ENCODE results near the gene IQCE.

The IQCE gene

DNA sequence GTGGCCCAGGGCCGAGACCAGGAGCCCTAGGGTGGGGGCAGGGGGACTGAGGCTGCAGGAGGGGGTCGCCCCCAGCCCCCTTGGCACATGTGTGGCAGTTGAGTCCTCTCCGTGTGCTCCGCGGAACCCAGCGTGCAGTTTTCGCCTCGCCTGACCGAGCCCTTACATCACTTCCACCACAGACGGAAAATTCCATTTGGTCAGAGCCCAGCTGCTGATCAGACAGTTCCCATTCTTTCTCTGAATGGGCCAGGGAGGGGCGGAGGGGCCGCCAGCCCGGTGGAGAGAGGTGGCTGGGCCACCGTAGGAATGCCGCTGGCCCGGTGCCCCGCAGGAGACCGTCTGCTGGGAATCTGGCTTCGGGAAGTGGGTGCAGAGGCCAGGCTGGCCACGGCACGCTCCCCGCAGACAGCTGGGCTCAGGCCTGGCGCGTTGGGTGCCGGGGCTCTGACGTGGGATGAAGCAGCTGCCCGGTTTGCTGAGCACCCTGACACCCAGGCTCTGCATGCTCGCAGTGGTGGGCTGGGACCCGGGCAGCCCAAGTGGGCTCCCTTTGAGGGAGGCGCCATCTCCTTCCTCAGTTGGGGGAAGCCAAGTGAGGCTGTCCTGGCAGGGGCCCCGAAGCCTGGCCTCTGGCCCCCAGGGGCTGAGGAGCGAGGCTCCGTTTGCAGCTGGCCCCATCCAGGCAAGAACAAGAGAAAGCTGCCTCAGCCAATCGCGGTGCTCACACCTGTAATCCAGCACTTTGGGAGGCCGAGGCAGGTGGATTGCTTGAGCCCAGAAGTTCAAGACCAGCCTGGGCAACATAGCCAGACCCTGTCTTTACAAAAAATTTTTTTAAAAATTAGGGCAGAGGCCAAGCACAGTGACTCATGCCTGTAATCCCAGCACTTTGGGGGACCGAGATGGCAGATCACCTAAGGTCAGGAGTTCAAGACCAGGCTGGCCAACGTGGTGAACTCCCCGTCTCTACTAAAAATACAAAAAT is 82.9 kb downstream of the IQCE start:
- peak in 49 of 51 donors; percentile 13 to 91 (median 72) for DNase-seq

DNA sequence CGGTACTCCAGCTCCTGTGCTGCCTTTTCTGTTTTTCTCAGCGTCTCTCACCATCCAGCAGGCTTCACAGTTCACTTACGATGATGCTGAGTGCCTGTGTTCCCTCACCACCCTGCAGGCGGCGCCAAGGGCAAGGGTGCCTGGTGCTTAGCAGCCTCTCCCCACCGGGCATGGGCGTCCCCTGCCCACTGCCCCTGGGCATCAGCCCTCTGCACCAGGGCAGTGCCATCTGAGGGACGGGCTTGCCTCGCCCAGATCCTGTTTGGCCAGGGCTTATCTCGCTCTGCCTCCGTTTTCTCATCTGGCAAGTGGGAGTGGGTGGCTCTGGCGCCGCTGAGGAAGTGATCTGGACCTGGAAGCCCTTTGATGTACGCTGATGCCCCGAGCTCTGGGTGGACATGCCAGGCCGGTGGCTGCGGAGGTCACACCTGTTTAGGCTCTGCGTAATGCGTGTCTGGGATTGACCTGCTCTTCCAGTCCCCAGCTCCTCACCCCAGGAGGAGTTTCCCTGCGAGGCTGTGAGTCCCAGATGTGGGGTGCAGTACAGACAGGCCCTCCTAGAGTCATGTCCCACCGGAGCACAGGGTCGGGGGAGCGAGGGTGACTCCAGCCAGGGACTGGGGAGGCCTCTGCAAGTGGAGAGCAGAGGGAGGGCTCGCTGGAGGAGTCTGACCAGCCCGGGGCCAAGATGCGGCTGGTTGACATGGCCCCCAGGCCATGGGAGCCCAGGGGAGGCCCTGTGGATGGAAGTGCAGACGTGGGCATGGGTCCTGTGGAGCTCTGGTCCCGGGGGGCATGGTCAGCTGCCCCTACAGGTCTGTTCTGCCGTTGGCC is 84.8 kb downstream of the IQCE start:
- DNase-seq = no peak

DNA sequence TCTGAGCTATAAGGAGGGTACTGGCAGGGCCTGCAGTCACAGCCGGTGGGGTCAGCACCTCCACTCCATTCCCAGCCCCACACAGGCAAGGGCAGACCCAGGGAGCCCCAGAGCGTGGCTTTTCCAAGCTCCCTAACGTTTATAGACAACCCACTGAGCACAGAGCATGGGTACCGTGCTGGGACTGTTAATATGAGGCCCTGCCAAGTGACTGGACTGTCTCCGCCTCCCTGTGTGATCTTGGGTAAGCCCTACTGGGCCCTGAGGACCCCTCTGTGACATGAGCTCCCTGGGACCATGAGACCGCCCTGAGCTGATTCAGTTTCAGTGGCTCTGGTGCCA is 85.4 kb downstream of the IQCE start:
- DNase-seq = no peak

DNA sequence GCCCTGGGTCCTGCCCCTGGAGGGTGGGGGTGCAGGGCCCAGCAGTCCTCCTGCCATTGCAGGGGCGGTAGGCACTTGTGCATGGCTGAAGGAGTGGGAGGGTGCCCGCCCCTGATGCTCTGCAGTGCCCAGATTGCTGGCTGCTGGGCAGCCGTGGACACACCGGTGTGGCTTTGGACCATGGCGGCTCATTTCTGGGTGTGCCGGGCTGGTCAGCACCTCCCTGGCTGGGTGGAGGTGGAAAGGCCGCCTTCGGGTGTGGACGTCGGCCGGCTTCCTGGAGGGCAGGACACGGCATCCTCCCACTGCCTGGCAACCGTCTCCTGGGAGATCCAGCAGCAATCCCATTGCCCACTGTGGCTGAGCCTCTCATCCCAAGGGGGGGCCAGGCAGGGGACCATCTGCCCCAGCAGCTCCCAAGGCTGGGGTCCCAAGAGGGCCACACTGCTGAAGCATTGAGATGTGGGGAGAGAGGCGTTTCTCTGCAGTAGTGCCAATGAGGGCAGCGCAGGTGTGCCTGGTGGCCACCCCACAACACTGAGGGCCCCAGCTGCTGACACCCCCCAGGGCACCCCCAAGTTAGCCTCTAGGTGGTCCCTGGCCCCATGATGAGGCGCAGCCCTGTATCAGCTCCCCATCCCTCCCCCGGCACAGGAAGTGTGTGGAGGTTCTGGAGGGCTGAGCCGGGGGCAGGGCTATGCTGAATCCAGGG is 85.9 kb downstream of the IQCE start:
- peak in 1 of 51 donors; percentile 17 for DNase-seq

DNA sequence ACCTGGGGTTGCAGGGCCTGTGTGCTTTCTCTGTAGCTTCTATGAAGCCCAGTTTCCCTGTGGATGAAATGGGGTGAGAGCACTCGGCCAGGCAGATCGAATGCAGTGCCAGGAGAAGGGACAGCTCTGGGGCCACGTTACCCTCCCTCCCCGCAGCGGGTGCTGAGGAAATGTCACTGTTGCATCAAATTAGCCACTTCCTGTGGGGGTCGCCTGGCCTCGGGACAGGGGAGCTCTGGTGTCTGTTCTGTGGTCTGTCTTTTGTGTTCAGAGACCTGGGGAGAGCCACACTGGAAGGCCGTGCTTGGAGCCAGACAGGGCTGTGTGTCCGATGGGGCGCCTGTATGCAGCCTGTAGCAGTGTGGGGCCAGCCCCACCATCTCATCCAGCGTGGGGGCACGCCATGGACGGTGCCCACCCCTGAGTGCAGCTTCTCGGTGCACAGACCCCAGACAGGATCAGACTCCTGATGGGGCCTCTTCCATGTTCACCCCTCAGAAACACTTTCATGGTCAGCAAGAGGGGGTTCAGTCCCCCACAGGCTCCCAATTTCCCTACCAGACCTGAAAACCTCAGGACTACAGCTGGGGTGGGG is 86.6 kb downstream of the IQCE start:
- no peak for DNase-seq

DNA sequence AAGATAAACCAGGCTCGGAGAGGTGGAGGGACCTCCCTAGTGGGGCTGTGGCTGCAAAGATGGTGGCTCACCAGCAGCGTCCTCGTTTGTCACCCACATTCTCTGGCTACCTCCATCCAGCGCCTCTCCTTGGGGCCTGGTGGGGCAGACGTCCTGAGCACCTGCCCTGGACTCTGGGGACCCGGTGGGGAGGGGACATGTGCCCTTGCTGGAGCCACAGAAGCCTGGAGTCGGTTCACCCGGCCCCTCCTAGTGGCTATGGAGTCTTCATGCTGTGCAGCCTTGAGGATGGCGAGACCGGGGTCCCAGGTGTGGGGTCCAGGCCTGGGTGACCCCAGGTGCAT is 87.5 kb downstream of the IQCE start:
- no peak for DNase-seq

DNA sequence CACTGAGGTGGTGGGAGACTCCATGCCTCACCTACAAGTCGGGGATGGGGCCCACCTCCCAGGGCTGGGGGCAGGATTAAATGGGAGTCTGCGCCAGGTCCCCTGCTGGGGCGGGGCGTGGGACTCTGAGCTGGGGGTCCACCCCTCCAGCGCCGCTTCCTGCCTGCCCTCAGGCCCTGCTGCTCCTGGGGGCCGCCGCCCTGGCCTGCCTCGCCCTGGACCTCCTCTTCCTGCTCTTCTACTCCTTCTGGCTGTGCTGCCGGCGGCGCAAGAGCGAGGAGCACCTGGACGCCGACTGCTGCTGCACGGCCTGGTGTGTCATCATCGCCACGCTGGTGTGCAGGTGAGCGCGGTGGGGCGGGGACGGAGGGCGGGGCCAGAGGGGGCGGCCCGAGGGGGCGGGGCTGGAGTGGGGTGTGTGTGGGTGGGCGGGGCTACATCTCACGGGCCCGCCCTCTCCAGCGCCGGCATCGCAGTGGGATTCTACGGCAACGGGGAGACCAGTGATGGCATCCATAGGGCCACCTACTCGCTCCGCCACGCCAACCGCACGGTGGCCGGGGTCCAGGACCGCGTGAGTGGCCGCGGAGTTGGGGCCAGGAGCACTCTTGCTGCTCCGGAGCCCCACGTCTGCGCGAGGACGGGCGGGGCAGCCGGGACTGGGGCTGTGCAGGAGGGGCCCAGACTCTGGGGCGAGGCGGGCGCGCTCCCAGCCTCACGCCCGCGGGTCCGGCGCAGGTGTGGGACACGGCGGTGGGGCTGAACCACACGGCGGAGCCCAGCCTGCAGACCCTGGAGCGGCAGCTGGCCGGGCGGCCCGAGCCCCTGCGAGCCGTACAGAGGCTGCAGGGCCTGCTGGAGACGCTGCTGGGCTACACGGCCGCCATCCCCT is 88.1 kb downstream of the IQCE start:
- no peak for DNase-seq

DNA sequence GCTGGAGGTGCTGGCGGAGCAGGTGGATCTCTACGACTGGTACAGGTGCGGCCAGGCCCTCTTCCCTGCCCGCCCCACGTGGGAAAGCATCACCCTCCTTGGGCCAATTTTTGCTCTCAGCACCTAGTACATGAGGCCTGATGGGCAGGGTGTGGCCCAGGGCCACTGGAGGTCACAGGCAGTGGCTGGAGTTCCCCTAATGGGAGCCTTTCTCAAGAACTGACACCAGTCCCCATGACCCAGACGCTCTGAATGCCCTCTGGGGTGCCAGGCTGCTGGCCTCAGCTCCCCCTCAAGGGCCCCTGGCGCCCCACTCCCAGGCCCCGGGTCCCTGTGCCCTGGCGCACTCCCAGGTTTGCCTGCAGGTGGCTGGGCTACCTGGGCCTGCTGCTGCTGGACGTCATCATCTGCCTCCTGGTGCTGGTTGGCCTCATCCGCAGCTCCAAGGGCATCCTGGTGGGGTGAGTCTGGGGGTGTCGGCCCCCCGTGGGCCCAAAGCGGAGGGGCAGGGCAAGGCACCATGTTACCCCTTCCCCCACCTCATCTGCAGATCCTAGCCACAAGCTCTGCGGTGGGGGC is 88.9 kb downstream of the IQCE start:
- no peak for DNase-seq

DNA sequence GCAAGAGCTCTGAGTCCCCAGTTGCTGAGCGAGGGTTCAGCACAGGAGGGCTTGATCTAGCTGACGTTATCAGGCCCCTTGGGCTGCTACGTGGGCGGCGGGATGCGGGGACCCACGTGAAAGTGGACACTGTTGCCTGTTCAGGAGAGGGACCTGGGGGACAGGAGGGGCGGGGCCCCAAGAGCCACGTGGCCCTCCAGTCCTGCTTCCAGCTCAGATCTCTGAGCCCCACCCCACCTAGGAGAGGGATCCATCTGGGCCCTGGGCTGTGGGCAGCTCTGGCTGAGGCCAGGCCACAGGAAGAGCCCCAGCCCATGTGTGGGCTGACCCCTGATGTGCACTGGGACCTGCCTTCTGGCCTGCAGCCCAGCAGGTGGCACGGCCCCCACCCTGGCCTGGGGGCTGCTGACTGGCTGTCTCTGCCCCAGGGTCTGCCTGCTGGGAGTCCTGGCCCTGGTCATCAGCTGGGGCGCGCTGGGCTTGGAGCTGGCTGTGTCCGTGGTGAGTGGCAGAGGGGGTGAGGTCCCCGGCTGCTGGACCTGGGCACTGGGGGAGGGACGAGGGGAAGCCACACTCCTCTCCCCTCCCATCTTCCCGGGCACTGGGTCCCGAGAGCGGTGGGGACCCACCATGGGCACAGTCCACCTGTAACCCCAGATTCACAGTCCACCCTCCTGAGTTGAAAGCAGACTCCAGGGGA is 90.5 kb downstream of the IQCE start:
- DNase-seq = no peak

DNA sequence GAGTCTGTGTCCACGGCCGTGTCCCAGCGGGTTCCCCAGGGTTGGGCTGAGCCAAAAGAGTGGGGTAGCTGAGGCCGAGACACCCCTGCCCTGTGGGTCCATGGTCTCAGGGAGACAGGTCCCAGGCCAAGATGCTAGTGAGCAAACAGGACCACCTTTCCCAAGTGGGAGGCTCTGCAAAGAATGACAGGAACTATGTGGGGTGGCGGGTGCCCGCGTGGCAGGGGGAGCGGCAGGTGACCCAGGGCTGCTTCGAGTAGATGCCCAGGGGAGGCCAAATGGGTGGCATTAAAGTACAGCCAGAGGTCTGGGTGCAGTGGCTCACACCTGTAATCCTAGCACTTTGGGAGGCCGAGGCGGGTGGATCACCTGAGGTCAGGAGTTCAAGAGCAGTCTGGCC is 91.2 kb downstream of the IQCE start:
- DNase-seq = no peak

DNA sequence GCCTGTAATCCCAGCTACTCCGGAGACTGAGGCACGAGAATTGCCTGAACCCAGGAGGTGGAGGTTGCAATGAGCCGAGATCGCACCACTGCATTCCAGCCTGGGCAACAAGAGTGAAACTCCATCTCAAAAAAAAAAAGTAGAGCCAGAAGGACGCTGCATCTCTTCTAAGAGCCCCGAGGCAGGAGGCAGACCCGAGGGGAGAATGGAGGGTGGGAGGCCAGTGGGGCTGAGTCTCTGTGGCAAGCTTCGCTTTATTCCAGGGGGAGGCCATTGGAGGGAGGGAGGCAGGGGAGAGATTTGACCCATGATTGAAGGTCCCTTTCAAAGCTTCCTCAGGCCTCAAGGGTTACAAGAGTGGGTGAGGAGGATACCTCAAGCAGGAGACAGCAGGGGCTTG is 91.7 kb downstream of the IQCE start:
- no peak for DNase-seq

DNA sequence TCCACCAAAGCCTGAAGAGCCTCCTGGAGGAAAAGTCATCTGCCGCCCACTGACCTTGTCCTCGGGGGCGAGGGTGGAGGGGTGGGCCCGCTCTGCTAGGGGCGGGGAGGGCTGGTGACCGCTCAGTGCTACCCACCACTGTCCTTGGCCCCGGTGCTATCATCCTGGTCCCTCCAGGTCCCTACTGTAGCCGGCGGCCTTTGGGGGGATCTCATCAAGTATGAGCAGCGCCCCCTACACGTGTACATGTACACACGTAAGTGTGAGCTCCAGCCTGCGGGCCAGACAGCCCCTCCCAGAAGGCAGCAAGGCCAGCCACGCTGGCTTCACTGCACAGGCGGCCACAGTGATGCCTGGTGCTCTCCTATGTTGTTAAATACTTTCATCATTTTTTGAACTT is 92.6 kb downstream of the IQCE start:
- DNase-seq = no peak

DNA sequence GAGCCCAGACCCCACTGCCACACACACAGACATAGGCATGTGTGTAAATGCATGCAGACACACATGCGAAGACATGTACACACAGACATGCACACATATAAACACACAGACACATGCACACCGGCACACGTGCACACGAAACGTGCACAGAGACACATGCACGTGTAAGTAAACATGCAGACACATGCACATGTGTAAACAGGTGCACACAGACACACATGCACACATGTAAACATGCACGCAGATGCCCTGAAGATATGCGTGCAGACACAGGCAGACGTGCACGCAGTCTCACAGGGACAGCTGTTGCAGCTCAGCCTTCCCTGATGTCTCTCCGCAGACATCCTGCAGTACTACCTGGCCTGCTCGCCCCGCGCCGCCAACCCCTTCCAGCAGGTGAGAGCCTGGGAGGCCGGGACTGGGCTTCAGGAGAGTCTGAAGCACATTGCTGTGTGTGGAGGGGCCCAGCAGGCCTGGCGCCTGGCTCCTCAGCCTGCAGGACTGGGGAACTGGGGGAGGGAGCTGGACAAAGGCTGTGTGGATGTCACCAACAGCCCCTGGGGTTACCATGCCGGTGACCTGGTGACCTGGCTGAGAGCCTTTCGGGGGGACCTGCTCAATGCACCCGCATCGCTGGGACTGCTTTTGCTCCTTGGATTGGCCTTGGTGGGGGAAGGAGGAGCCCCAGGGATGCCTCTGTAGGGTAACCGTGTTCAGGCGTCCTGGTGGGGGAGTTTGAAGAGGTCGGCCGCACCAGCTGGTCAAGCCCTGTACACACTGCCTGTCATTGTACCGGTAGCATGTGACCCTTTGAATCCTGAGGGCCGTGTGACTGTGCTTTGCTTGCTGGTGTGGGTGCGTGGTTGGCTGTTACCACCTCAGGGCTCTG is 93.3 kb downstream of the IQCE start:
- DNase-seq = no peak

DNA sequence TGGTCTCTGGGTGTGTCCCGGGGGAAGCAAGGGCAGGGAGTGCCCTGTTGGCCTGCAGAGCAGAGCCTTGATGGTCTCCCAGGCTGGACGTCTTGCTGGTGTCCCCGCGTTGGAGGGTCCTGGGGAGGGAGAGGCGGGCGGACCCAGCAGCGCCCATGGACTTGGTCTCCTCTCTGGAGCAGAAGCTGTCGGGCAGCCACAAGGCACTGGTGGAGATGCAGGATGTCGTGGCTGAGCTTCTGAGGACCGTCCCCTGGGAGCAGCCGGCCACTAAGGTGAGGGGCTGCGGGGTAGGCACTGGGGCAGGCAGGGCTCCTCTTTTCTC is 93.9 kb downstream of the IQCE start:
- no peak for DNase-seq

DNA sequence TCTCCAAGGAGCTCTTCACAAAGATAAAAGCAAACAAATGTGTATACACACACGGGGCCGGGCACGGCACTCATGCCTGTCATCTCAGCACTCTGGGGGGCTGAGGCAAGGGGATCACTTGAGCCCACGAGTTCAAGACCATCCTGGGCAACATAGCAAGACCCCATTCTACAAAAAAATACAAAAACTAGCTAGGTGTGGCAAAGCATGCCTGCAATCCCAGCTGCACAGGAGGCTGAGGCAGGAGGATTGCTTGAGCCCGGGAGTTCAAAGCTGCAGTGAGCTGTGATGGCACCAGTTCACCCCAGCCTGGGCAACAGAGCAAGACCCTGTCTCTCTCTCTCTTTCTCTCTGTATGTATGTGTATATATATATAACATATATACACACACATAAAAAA is 95.3 kb downstream of the IQCE start:
- no peak for DNase-seq

DNA sequence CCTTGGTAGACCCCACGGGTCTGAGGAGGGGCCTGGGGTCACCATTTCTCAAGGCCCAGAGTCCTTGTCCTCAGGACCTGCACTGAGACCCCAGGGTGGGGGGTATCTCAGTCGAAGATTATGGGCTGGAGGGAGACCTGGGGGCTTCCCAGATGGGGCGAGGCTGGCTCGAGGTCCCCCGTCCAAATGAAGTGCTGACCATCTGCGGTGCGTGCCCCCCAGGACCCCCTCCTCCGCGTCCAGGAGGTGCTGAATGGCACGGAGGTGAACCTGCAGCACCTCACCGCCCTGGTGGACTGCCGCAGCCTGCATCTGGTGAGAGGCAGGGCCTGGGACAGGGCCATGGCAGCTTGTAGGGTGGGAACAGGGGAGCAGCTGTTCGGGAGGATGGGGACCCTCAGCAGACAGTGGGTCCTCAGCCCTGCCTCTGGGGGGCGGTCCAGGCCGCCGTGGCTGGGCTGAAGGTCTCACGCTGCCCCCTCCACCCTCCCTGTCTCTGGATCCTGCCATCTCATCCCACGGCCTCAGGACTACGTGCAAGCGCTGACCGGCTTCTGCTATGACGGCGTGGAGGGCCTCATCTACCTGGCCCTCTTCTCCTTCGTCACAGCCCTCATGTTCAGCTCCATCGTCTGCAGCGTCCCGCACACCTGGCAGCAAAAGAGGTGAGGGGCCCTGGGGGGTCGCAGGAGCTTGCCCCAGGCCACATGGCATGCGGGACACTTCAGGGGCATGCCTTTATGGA is 97.3 kb downstream of the IQCE start:
- no peak for DNase-seq

DNA sequence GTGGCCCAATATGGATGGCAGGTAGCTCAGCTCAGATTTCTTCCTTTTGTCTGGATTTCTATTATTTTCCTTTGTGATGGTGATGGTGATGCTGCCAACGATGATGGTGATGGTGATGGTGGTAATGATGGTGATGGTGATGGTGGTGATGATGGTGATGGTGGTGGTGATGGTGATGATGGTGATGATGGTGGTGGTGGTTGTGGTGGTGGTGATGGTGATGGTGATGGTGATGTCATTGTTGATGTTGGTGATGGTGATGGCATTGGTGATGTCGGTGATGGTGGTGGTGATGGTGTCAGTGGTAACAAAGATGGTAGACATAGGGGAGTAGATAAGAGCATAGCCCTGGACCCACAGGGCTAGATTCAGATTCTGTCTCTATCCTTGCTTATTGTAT is 98.4 kb downstream of the IQCE start:
- DNase-seq = no peak

Data from hypothalamus (tissue), 51 donors.